HCT116 (cell line): Measurements from ENCODE around the gene C1orf115. TPM values are rescaled to one million over a fixed set of nuclear protein-coding genes. Genes with fewer than 3 reads are reported as not detected.

Experiments used
- ATAC-seq: fragments of 200-7000 bp; cut with Tn5 transposase; 2 replicates; pipeline ENCODE4 v1.9.1; 2020; ENCODE audit warnings: mild to moderate bottlenecking, moderate library complexity
- BruUV-seq: library from RNA; stranded (reverse); fragments of 400-500 nt; replicated peaks from 2 replicates; lab custom pipeline; 2021; lab: Mats Ljungman, UMichigan
- CTCF ChIA-PET: fragments of 300-600 bp; sonication (Branson Sonifier 250); formaldehyde crosslinking; loops from one replicate; lab custom pipeline; 2021; ENCODE audit warnings: antibody characterized with exemption; lab: Charles Lee
- POLR2A ChIA-PET: fragments of 300-600, 350-600 bp; sonication (Branson Sonifier 250); formaldehyde crosslinking; loops from one replicate; lab custom pipeline; 2021; ENCODE audit warnings: antibody characterized with exemption; lab: Charles Lee
- RAD21 ChIA-PET, 2 experiments: fragments of 300-600 bp; sonication (Branson Sonifier 250); formaldehyde crosslinking; loops; one replicate each; lab custom pipeline; 2023; ENCODE audit warnings: low total read pairs in 2 of 2; ENCODE audit not compliant: uncharacterized antibody in 2 of 2, unreplicated experiment in 2 of 2, low non-redundant PET in 1 of 2; lab: Charles Lee
- DNase-seq: peaks from one replicate; pipeline ENCODE4 v3.0.0-alpha.2; 2010; ENCODE audit warnings: low read depth, low spot score
- H2AFZ ChIP-seq: fragments of 200-600 bp; shearing (Covaris generic), sonication (generic); 2 replicates; pipeline ENCODE4 v1.6.1; 2017; ENCODE audit warnings: low read depth, mixed run types, mixed read lengths, antibody characterized with exemption, low read length; ENCODE audit not compliant: poor library complexity, severe bottlenecking
- H3K27ac ChIP-seq: 2 replicates; pipeline ENCODE4 v1.5.1; 2012; ENCODE audit warnings: low read depth, low read length
- H3K27me3 ChIP-seq: fragments of 200-600 bp; sonication (generic); 2 replicates; pipeline ENCODE4 v1.6.1; 2016; ENCODE audit warnings: mixed run types, low read length, mixed read lengths; ENCODE audit not compliant: insufficient read depth
- H3K36me3 ChIP-seq, 2 experiments: fragments of 200-500 bp in 1 of 2; fragments of 200-600 bp in 1 of 2; sonication (Bioruptor generic) in 1 of 2; sonication (generic) in 1 of 2; 2 replicates each; pipeline versions ENCODE4 v1.5.1 to v1.6.1; 2014 to 2016; ENCODE audit warnings: low read length in 2 of 2, inconsistent platforms in 1 of 2, mixed read lengths in 1 of 2, mixed run types in 1 of 2; ENCODE audit not compliant: insufficient read depth in 2 of 2, control insufficient read depth in 1 of 2
- H3K4me1 ChIP-seq, 2 experiments: fragments of 200-600 bp in 1 of 2; sonication (generic) in 1 of 2; 2 replicates each; pipeline versions ENCODE4 v1.5.1 to v1.6.1; 2012 to 2017; ENCODE audit warnings: low read length in 2 of 2, inconsistent platforms in 1 of 2, mild to moderate bottlenecking in 1 of 2, mixed read lengths in 1 of 2, mixed run types in 1 of 2, moderate library complexity in 1 of 2; ENCODE audit not compliant: insufficient read depth in 2 of 2, control insufficient read depth in 1 of 2
- H3K4me2 ChIP-seq: fragments of 200-600 bp; sonication (generic); 2 replicates; pipeline ENCODE4 v1.6.1; 2017; ENCODE audit warnings: mixed run types, low read length, mixed read lengths
- H3K4me3 ChIP-seq, 2 experiments: fragments of 200-600 bp in 1 of 2; sonication (generic) in 1 of 2; replicated peaks in 1 of 2; 2 replicates each; pipeline ENCODE4 v1.5.1; 2011 to 2016; ENCODE audit warnings: low read length in 2 of 2, control low read depth in 1 of 2, low read depth in 1 of 2, mild to moderate bottlenecking in 1 of 2, mixed read lengths in 1 of 2, mixed run types in 1 of 2
- H3K79me2 ChIP-seq: fragments of 200-600 bp; sonication (generic); 2 replicates; pipeline ENCODE4 v1.6.1; 2017; ENCODE audit warnings: mild to moderate bottlenecking, mixed run types, low read length, moderate library complexity, mixed read lengths; ENCODE audit not compliant: insufficient read depth
- H3K9ac ChIP-seq: fragments of 200-600 bp; sonication (generic); 2 replicates; pipeline ENCODE4 v1.6.1; 2016; ENCODE audit warnings: low read length, mixed read lengths
- H3K9me2 ChIP-seq: fragments of 200-600 bp; sonication (generic), shearing (Covaris generic); 2 replicates; pipeline ENCODE4 v1.6.1; 2017; ENCODE audit warnings: mixed run types, mild to moderate bottlenecking, moderate library complexity; ENCODE audit not compliant: insufficient read depth
- H3K9me3 ChIP-seq, 2 experiments: fragments of 200-500 bp in 1 of 2; fragments of 200-600 bp in 1 of 2; sonication (Bioruptor generic) in 1 of 2; sonication (generic) in 1 of 2; 2 replicates each; pipeline ENCODE4 v1.6.1; 2014 to 2017; ENCODE audit warnings: low read length in 2 of 2, mixed read lengths in 2 of 2, inconsistent platforms in 1 of 2, low read depth in 1 of 2, mild to moderate bottlenecking in 1 of 2, mixed run types in 1 of 2, moderate library complexity in 1 of 2; ENCODE audit not compliant: control insufficient read depth in 1 of 2, insufficient read depth in 1 of 2
- H4K20me1 ChIP-seq: fragments of 200-600 bp; sonication (generic), shearing (Covaris generic); 2 replicates; pipeline ENCODE4 v1.6.1; 2017; ENCODE audit warnings: mixed run types, mild to moderate bottlenecking, moderate library complexity; ENCODE audit not compliant: insufficient read depth
- CBX3 ChIP-seq: IDR thresholded peaks from 2 replicates; pipeline ENCODE4 v1.6.1; 2012; ENCODE audit warnings: low read depth
- CEBPB ChIP-seq: IDR thresholded peaks from 2 replicates; pipeline ENCODE4 v1.6.1; 2012; ENCODE audit warnings: low read depth
- EGR1 ChIP-seq: IDR thresholded peaks from 2 replicates; pipeline ENCODE4 v1.6.1; 2012; ENCODE audit warnings: low read depth
- ELF1 ChIP-seq: IDR thresholded peaks from 2 replicates; pipeline ENCODE4 v1.6.1; 2012; ENCODE audit warnings: low read depth, borderline replicate concordance
- EZH2 ChIP-seq: fragments of 200-600 bp; sonication (generic); IDR thresholded peaks from 2 replicates; pipeline ENCODE4 v1.6.1; 2017; ENCODE audit warnings: antibody characterized with exemption, mixed run types
- FOSL1 ChIP-seq: IDR thresholded peaks from 2 replicates; pipeline ENCODE4 v1.6.1; 2012; ENCODE audit warnings: low read depth
- JUND ChIP-seq: IDR thresholded peaks from 2 replicates; pipeline ENCODE4 v1.6.1; 2012
- POLR2AphosphoS5 ChIP-seq: IDR thresholded peaks from 2 replicates; pipeline ENCODE4 v1.6.1; 2011; ENCODE audit warnings: mild to moderate bottlenecking, low read depth, low read length, moderate library complexity
- RAD21 ChIP-seq: IDR thresholded peaks from 2 replicates; pipeline ENCODE4 v1.6.1; 2012; ENCODE audit warnings: low read depth, mild to moderate bottlenecking
- REST ChIP-seq: IDR thresholded peaks from 2 replicates; pipeline ENCODE4 v1.6.1; 2012; ENCODE audit warnings: low read depth
- SIN3A ChIP-seq: IDR thresholded peaks from 2 replicates; pipeline ENCODE4 v1.6.1; 2012; ENCODE audit warnings: low read depth
- SP1 ChIP-seq: IDR thresholded peaks from 2 replicates; pipeline ENCODE4 v1.6.1; 2012; ENCODE audit warnings: low read depth
- SRF ChIP-seq: IDR thresholded peaks from 2 replicates; pipeline ENCODE4 v1.6.1; 2012; ENCODE audit warnings: low read depth
- YY1 ChIP-seq: IDR thresholded peaks from 2 replicates; pipeline ENCODE4 v1.6.1; 2011; ENCODE audit warnings: low read length, low read depth, moderate library complexity, mild to moderate bottlenecking; ENCODE audit not compliant: insufficient replicate concordance; ENCODE audit errors: extremely low read depth
- ZBTB33 ChIP-seq: IDR thresholded peaks from 2 replicates; pipeline ENCODE4 v1.6.1; 2011; ENCODE audit warnings: mild to moderate bottlenecking, low read length, moderate library complexity; ENCODE audit not compliant: insufficient replicate concordance; ENCODE audit errors: extremely low read depth
- ZFX ChIP-seq: fragments of 450-650 bp; IDR thresholded peaks from 2 replicates; pipeline ENCODE4 v1.6.1; 2017
- intact Hi-C: fragments of 100-400 bp; cut with micrococcal nuclease; formaldehyde crosslinking; loops from 2 replicates; pipeline ENCODE4 v1.10.0; 2022
- total RNA-seq: library from RNA; stranded (reverse); gene quantifications from one replicate; pipeline ENCODE4 v1.2.1, GENCODE V29; 2021; ENCODE audit not compliant: unreplicated experiment
- TF ChIP-seq, protein P1 (sequence below), 3 experiments: fragments of 200-600 bp in 1 of 3; sonication (generic) in 1 of 3; IDR thresholded peaks in 2 of 3; conservative IDR thresholded peaks in 1 of 3; 2 replicates each; pipeline ENCODE4 v1.5.1; 2012 to 2017; ENCODE audit warnings: low read depth in 2 of 3, low read length in 2 of 3, antibody characterized with exemption in 1 of 3, borderline replicate concordance in 1 of 3, control low read depth in 1 of 3, mild to moderate bottlenecking in 1 of 3, mixed read lengths in 1 of 3, mixed run types in 1 of 3, moderate library complexity in 1 of 3; ENCODE audit not compliant: insufficient read depth in 1 of 3
- TF ChIP-seq, protein P2 (sequence below): IDR thresholded peaks from 2 replicates; pipeline ENCODE4 v1.6.1; 2012

C1orf115 gene
- total RNA-seq, 1 experiment from 2014 or later: 16.8 TPM

DNA sequence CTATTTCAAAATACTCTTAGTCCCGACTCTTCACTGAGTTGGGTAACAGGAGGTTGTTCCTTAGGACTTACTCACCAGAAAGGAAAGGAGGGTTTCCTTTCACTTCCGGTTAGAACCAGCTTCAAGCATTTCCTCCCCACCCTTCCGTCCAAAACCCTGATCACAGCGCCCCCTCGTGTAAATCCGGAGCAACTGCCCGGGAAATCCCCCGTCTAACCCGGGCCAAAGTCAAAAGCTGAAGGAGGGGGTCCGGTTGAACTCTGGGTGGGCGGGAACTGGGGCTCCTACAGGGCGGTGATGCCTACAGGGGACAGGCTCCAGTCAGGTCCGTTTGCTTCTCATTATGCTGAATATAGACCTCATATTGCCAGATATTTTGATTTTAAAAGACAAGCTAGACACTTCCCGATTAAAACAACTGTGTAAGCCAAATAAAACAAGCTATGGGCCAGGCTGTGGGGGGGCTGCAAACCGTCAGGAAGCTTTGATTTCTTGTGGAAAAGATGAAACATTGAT is 43.0 kb downstream of the C1orf115 start:
- no peak for TF ChIP-seq ZFX
- TF ChIP-seq ELF1: peak; percentile 67
- peak; percentile 51; the same call in 1 of the 2 replicates for TF ChIP-seq CBX3
- TF ChIP-seq YY1: peak; percentile 67
- no peak for TF ChIP-seq SIN3A
- peak; percentile 36 for TF ChIP-seq SP1
- peak; percentile 52; the same call in 1 of the 2 replicates for TF ChIP-seq POLR2AphosphoS5
- TF ChIP-seq REST: no peak
- TF ChIP-seq JUND: no peak
- no peak for TF ChIP-seq CEBPB
- TF ChIP-seq EZH2: no peak
- no peak for TF ChIP-seq SRF
- peak; percentile 5; the same call in 1 of the 2 replicates for TF ChIP-seq FOSL1
- TF ChIP-seq EGR1: peak; percentile 28; the same call in 1 of the 2 replicates
- TF ChIP-seq, protein P1, sequence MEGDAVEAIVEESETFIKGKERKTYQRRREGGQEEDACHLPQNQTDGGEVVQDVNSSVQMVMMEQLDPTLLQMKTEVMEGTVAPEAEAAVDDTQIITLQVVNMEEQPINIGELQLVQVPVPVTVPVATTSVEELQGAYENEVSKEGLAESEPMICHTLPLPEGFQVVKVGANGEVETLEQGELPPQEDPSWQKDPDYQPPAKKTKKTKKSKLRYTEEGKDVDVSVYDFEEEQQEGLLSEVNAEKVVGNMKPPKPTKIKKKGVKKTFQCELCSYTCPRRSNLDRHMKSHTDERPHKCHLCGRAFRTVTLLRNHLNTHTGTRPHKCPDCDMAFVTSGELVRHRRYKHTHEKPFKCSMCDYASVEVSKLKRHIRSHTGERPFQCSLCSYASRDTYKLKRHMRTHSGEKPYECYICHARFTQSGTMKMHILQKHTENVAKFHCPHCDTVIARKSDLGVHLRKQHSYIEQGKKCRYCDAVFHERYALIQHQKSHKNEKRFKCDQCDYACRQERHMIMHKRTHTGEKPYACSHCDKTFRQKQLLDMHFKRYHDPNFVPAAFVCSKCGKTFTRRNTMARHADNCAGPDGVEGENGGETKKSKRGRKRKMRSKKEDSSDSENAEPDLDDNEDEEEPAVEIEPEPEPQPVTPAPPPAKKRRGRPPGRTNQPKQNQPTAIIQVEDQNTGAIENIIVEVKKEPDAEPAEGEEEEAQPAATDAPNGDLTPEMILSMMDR (IDR thresholded peaks at IDR 0.05 in 2 of 3, conservative IDR thresholded peaks at IDR 0.05 in 1 of 3; ENCODE audit: borderline replicate concordance in 1 of 3, insufficient read depth in 1 of 3, low read depth in 2 of 3, low read length in 2 of 3): peak; percentile 85 to 92 (median 89)
- TF ChIP-seq ZBTB33: no peak
- peak; percentile 91 for TF ChIP-seq RAD21
- TF ChIP-seq, protein P2, sequence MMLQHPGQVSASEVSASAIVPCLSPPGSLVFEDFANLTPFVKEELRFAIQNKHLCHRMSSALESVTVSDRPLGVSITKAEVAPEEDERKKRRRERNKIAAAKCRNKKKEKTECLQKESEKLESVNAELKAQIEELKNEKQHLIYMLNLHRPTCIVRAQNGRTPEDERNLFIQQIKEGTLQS: no peak
- TF ChIP-seq, all 23 proteins: peak for 9
- H3K4me1 ChIP-seq: peaks cover 11 to 27% of the 10 kb centered on the region in 2 experiments
- no peaks in the 10 kb centered on the region for H3K27me3 ChIP-seq
- no peaks in the 10 kb centered on the region for H3K9me2 ChIP-seq
- peak overlapping the region; percentile 100 for H2AFZ ChIP-seq
- H3K79me2 ChIP-seq: no peaks in the 10 kb centered on the region
- ATAC-seq: peak; percentile 89
- ChIA-PET POLR2A (interaction anchor here (0.7 to 2.1 kb wide), 5 partner anchors 10 to 436 kb away, joined by 3 to 10 read pairs (median 3); partner anchors contain the start of gene MTARC2), RAD21 (interaction anchor here in 1 of 2 experiments (0.6 to 1.3 kb wide), 3 partner anchors 24 to 44 kb away, joined by 3 to 4 read pairs (median 3); no protein-coding TSS in a partner anchor), CTCF (interaction anchor here (0.6 to 3.0 kb wide), 38 partner anchors 9 to 1562 kb away, joined by 3 to 31 read pairs (median 4); partner anchors contain the start of genes C1orf115 and MTARC2)
- H3K9me3 ChIP-seq: no peaks in the 10 kb centered on the region
- peak; percentile 76 for DNase-seq
- intact Hi-C loops: loop anchor here (1.0 kb wide), 4 partner anchors 43 to 452 kb away; partner anchors contain the start of gene C1orf115
- no peaks in the 10 kb centered on the region for H3K36me3 ChIP-seq
- H3K4me2 ChIP-seq: peak overlapping the region; percentile 82
- peak overlapping the region; percentile 30 for H3K9ac ChIP-seq
- H4K20me1 ChIP-seq: no peaks in the 10 kb centered on the region
- H3K4me3 ChIP-seq: peak overlapping the region; percentile 17 to 35
- peak overlapping the region; percentile 35; the same call in 1 of the 2 replicates for H3K27ac ChIP-seq
- no TSS peak for BruUV-seq
